Stimulated activated CD4-positive, alpha-beta T cell treated with anti-CD3 and anti-CD28 coated beads, Interleukin-12 subunit alpha, Interleukin-12 subunit beta, amount 100 ng/mL, for 4 hours (primary cell): ENCODE data around the gene SH3BP5.
"Not testable (repeated sequence)": the region's sequence is repeated elsewhere in the genome, so short reads cannot be mapped to it uniquely, and the experiment has no call there.

Source experiments
- DNase-seq: peaks from one replicate; pipeline ENCODE4 v3.0.0-alpha.2; 2020

The SH3BP5 gene, protein sequence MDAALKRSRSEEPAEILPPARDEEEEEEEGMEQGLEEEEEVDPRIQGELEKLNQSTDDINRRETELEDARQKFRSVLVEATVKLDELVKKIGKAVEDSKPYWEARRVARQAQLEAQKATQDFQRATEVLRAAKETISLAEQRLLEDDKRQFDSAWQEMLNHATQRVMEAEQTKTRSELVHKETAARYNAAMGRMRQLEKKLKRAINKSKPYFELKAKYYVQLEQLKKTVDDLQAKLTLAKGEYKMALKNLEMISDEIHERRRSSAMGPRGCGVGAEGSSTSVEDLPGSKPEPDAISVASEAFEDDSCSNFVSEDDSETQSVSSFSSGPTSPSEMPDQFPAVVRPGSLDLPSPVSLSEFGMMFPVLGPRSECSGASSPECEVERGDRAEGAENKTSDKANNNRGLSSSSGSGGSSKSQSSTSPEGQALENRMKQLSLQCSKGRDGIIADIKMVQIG

DNA sequence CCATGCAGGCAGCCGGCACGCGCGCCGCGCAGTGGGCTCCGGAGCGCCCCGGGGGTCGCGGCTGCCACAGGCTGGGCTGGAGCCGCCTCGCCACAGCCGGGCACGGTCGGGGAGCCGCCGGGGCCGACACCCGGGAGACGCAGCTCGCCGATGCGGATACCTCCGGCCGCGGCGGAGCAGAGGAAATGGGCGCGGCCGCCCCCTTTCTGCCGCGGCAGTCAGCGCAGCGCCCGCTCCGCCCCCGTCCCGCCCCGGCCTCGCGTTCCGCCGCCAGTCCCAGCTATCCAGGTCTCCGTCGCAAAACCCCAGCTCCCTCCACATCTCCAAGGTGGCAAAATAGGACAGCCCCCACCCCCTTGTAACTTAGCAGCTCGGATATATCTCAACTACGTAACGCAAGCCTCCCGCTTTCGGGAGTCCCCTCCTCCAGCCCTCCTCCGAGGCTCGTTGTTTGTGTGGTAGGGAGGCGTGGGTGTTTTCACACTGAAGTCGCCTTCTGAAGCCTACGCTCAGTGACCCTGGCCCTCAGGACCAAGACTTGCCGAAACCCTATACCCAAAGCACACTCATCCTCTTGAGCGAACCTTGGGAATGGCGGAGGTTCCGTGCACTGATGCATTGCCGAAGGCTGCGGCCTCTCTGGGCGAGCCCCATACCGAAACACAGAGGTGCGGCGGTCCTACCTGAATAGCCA is at the start of gene SH3BP5:
Gene SH3BP5 (minus strand): TSS at position 182 of the 694 bp plus-strand sequence. CDS start 178 bp downstream, at position 4.
- peak; percentile 69 for DNase-seq

DNA sequence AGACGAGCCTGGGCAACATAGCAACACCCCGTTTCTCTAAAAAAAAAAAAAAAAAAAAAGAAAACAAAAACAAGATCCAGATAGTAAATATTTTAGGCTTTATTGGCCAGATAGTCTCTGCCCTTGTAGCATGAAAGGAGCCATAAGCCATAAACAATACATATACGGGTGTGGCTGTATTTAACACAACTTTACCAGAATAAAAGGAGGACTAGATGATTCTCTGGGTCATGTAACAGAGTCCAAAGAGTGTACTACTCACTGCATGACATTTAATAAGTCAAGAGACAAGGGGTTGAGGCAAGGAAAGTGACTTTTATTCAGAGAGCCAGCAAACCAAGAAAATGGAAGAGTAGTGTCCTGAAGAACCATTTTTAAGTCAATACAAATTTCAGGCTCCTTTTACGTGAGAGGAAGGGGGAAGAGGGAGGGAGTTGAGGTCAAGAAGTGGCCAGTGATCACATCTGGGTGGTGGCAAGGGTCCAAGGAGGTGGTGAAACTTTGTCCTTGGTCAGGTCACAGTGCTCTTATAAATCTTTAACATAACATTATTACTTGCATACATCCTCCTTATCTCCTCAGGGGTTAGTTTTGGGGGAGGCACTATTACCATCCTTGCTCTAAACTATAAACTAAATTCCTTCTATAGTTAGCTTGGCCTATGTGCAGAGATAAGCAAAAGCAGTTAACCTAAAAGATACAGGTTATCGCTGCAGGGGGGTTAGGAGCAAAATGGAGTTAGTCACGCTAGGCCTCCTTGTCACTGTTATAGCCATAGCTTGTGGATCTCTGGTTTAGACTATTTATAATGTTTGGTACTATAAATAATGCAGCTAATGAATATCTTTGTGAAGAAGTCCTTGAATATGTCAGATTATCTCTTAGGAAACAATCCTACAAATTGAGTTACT is 48.8 kb upstream of the SH3BP5 start:
- DNase-seq, result no peak

DNA sequence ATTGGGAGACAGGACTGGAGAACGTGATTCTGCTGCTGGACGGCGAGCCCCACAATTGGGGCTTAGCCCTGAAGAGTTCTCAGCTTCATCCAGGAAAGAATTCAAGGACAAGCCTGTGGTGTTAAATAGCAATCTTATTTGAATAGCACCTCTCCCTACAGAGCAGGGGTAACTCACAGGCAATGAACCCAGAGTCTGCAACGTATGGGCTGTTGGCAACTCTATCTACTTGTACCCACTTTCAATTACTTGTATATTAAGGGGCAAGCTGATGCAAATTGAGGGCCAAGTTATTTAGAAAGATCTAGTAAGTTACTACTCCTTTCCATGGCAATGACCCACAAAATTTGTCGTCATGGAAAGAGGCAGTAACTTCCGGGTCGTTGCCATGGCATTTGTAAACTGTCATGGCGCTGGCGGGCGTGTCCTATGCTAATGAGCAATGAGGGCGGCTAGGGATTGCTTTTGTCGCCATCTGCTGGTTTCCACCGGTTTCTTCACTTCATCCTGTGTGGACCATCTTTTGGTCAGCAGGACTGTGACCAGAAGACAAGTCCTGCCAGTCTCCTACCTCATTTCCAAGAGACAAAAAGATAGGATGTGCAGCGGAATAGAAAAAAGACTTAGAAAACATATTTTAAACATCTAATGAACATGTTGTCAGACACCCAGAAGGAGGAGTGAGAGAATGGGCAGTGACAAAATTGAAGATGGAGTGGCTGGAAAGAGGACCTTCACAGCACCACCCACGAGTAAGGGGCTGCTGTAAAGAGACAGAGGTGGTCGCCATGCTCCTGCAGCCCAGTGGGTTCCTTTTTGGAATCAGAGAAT is 45.8 kb upstream of the SH3BP5 start:
- DNase-seq, result peak; percentile 84

DNA sequence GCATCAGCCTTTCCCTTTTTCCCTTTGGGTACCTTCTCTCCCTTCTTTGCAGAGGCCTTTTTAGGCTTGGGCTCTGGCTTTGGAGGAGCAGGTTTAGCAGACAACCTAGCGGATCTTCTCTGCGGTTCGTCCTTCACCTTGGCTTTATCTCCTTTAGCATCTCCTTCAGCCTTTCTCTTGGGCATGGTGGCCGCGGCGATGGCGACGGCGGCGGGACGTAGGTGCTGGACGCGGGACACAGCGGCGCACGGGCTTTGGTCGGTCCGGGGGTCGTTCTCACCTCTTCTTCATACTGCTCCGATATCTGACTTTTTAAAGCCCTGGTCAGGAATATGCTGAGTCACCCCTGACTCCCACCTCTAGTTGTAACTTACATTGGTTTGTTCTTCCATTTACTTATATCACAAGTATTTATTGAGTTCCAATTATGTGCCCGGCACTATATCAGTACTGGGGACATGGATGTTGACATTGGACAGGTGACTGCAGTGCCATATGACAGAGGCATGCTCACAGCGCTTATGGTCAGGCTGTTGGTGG is 43.1 kb upstream of the SH3BP5 start:
- DNase-seq, result no peak

DNA sequence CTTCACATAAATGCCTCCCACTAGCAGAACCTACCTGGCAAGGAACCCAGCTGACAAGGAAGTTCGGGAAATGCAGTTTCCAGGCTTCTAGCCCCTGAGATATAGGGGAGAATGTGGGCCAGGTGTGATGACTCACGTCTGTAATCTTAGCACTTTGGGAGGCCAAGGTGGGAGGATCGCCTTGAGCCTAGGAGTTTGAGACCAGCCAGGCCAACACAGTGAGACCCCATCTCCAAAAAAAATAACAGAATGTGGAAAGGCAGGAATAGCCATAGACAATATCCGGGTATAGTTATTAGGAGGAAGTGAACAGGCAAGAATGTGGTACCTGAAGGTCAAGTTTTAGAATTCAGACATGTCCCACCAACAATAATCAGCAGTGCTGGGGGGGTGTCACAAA is 40.5 kb upstream of the SH3BP5 start:
- DNase-seq, result no peak

DNA sequence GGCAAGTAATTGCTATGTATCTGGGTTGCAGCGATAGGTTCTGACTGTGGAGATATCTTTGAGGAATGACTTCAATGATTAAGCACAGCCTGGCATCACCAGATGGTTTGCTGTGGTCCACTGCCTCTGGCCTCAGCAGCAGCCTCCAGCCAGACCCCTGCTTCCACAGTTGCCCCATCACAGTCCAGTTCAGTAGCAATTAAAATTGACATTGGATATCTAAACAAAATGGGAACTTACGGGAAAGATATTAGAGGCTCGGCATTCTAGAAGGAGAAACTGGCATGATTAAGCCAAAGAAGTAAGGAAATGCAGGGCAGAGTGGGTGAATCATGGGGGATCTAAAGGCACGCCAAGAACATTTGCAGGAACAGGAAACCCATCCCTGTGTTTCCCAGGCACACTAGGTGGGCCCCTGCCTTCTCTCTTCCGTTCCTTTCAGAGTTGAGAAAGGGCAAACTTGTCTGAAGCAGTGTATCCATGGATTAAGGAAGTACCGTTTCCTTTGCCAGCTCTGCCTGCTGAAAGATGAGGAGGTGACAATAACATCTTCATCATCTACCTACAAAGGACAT is 36.3 kb upstream of the SH3BP5 start:
- no peak for DNase-seq

DNA sequence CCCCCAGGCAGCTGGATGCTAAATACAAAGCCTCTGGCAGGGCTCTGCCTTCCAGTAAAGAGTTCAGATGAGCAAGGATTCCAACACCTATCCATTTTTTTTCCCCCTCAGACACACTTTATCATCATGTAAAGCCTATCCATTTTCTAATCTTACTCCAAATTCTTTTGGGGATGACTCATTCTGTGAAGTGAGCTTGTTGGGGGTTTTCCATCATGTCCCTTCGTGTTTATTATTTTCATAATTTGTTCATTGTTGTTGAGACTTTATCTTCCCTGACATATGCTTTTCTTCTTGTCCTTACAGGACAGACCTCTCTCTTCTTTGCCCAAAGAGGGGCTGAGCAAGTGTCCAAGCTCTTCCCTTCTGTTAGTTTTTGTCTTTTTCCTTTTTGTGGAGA is 34.7 kb upstream of the SH3BP5 start:
- DNase-seq, result no peak

DNA sequence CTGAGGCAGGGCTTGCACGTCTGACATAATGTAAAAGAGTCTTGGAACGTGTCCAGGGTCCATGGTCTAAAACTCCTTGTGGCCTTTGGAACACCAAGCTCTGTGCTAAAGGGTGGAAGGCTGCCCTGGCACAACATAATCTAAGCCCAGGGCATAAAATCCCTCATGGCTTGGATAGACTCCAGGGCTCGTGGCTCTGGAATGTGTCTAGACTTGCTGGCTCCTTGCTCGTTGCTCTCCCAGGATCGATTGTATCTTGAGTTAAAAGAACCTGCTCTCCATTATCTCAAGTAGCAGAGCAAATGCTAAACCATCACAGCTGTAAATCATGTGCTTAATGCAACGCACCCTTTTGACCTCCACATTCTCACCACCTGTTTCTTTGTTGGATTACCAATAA is 31.7 kb upstream of the SH3BP5 start:
- DNase-seq, result not testable (repeated sequence)

DNA sequence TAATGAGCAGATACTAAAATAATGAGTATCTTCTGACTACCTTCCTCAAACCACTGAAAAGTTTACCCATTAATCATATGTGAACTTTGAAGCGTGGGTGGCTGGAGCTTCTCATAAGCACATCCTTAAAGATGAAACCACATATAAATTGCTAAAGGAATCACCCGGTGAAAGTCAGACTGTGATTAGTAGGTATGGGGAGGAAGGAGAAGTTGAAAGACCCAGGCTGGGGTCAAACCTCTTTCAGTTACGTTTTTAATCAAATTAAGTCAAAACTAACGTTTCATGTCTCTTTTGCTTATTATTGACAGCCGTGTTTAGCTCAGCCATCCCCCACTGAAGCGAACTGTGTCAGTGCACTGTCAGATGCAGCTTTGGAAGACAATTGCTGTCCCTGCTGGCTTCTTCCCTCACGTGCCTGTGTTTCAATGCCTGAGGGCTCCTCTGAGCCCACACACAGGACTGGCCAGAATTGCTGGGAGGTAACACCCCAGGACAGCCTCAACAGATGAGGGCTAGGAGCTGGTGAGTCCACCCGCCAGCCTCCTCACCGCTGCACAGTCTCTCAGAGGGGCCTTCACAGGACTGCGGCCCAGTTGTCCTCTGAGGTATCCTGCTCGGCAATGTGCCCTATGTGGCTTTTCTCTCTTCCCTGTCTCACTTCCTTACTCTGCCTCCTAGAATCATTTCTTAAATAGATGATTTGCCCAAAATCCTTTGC is 29.3 kb upstream of the SH3BP5 start:
- peak; percentile 38 for DNase-seq

DNA sequence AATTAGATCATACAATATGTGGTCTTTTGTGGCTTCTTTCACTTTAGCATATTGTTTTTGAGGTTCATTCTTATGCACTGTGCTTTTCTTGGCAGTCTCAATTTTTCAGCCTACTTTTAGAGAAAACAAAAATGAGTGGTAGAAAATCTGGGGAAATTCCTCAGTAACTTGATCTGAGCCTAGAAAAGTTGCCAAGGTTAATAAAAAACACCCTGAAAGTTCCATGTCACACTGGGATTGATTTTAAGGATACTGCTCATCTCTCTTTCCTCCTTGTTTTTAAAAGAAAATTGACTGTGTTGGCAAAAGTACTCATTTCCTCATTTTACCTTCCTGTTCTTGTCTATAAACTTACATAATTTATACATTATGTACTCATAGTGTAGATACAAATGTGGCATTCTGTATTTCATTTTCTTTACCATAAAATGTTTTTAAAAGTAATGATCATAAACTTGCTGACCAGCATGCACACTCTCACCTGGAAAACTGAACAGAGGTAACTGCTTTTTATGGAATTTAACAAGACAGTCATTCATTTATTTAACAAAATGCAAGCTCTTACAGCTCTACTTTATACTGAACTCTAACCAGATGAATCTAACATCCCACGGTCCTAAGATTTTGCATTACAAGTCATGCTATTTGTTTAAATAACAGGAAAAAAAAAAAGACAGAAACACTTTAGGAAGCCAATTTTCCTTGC is 28.6 kb upstream of the SH3BP5 start:
- no peak for DNase-seq

DNA sequence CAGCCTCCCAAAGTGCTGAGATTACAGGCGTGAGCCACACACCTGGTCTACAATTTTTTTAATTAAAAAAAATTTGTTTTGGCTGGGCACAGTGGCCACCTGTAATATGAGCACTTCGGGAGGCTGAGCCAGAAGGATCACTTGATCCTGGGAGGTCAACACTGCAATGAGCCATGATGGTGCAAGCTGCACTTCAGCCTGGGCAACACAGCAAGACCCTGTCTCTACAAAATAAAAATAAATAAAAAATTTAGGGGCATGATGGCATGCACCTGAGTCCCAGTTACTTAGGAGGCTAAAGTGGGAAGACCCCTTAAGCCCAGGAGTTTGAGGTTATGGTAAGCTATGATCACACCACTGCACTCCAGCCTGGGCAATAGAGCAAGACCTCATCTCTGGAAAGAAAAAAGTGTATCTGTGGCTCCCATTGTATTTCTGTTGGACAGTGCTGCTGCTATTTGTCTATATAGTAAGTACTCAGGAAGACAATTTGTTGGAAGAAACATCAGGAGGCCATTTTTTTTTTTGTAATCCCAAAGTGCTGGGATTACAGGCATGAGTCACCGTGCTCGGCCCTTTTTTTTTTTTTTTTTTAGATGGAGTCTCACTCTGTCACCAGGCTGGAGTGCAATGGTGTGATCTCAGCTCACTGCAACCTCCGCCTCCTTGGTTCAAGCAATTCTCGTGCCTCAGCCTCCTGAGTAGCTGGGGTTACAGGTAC is 27.5 kb upstream of the SH3BP5 start:
- DNase-seq, result no peak

DNA sequence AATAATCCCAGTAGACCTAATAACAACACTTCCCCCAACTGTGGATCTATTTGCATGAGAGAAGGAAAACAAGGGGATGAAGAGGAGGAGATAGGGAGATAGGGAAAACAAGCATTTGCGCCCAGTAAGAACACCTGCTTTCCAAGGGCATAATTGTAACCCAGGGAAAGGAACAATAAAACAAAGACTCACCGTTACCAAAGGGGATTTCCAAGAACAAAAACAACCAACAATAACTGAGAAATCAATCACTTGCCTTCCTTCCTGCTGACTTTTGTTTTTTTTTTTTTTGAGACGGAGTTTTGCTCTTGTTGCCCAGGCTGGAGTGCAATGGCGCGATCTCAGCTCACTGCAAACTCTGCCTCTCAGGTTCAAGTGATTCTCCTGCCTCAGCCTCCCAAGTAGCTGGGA is 24.3 kb upstream of the SH3BP5 start:
- DNase-seq, result not testable (repeated sequence)

DNA sequence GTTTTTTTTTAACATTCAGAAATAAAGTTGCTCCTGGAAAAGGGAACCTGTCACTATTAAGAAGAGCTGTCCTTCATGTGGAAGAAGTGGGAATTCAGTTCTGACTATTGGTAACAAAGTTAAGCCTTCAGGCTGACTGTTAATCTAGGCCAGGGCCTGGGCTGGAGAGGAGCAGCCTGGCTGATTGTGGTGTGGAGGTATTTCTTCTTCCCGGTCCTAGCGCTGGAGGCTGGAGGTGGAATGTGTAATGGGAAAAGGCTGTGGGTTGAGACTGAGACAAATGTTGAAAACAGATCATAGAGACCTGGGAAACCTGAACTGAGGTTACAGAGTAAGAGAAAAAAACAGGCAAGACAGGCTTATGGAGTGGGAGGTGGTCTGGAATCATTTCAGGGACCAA is 23.8 kb upstream of the SH3BP5 start:
- no peak for DNase-seq

DNA sequence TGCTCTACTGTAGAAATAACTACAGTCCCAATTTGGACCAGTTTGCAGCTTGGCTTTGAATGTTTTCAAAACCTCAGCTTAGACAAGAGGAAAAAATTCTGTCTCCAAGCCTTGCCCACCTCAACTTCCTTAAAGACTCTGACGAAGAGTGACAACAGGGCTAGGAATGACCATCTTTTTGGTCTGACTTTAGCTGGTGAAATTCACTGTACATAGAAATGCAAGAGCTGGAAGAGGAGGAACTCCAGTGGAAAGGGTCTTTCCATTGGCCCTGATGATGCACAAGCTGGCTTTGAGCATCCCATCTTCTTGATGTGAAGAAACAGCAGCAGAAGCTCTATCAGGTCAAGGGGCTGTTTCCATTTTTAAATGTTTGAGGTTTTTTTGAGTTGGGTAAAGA is 22.7 kb upstream of the SH3BP5 start:
- DNase-seq, result no peak

DNA sequence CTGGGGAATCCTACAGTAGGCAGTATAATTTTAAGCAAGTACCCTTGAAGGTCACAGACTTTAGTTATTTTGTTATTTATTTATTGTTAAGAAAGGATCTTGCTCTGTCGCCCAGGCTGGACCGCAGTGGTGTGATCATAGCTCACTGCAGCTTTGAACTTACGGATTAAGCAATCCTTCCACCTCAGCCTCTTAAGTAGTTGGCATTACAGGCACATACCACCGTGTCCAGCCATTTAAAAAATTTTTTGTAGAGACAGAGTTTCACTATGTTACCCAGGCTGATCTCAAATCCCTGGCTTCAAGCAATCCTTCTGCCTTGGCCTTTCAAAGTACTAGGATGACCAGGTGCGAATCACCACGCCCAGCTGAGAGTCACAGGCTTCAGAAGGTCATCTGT is 22.1 kb upstream of the SH3BP5 start:
- DNase-seq, result no peak

DNA sequence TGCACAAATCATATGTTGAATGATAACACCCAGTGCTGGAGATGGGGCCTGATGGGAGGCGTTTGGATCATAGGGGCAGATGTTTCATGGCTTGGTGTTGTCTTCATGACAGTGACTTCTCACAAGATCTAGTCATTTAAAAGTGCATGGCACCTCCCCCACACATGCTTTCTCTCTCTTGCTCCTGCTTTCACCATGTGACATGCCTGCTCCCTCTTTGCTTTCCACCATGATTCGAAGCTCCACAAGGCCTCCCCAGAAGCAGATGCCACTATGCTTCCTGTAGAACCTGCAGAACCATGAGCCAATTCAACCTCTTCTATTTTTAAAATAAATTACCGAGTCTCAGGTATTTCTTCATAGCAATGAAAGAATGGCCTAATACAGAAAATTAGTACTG is 17.8 kb upstream of the SH3BP5 start:
- no peak for DNase-seq

DNA sequence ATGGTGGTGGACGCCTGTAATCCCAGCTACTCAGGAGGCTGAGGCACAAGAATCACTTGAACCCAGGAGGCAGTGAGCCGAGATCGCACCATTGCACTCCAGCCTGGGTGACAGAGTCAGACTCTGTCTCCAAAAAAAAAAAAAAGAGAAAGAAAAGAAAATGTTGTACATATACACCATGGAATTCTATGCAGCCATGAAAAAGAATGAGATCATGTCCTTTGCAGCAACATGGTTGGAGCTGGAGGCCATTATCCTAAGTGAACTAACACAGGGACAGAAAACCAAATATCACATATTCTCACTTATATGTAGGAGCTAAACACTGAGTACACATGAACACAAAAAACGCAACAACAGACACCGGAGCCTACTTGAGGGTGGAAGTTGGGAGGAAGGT is 17.1 kb upstream of the SH3BP5 start:
- DNase-seq, result not testable (repeated sequence)

DNA sequence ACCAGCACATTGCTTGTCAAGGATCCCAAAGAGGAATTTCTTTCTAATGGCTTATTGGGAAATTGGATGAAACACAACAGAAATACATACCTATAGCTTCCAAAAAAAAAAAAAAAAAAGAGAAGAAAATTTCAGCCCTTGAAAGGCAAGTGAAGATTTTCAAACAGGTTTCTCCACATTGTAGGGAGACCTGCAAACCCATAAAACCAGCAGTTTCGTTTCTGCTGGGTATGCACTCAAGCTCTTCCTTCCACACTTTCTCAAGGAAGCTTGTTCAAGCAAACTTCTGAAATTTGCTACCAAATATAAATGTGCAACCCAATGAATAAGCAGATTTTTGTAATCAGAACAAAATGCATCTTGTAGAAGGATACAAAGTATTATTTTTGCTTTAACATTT is 15.9 kb upstream of the SH3BP5 start:
- DNase-seq, result no peak

DNA sequence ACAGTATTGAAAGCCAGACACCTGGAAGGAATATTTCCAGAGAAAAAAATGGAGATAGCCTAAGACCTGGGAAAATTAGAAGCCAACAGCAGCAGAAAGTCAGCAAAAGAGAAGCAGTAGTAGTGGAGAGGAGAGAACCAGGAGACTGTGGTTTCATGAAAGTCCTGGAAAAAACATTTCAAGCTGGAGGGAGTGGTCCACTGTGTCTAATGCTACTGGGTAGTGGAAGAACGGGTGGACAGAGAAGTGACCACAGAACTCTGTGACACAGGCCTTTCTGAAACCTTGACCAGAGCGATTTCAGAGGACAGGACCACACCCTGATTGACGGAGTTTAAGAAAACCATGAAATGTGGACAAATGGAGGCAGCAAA is 15.3 kb upstream of the SH3BP5 start:
- DNase-seq, result no peak
